Right atrium auricular region (tissue), 2 donors: ENCODE data around the gene ZNF14. TPM values are rescaled to one million over a fixed set of nuclear protein-coding genes. Genes with fewer than 3 reads are reported as not detected.
"Not testable (repeated sequence)": the region's sequence is repeated elsewhere in the genome, so short reads cannot be mapped to it uniquely, and the experiment has no call there.

Experiments used
- DNase-seq: peaks from one replicate; pipeline ENCODE4 v3.0.0-alpha.2; 2019; ENCODE audit warnings: low spot score
- H3K27ac ChIP-seq, 2 donors: fragments of 200-600 bp; sonication (generic); 1 replicate in 1 of 2; 2 replicates in 1 of 2; pipeline ENCODE4 v1.5.1; 2016 to 2019
- H3K27me3 ChIP-seq, 2 donors: fragments of 200-600 bp; sonication (generic); one replicate each; pipeline versions ENCODE4 v1.5.1 to v1.6.0; 2017 to 2019
- H3K36me3 ChIP-seq: fragments of 200-600 bp; sonication (generic); one replicate; pipeline ENCODE4 v1.5.1; 2016
- H3K4me1 ChIP-seq, 2 donors: fragments of 200-600 bp; sonication (generic); one replicate each; pipeline versions ENCODE4 v1.5.1 to v1.6.0; 2017 to 2019
- H3K4me3 ChIP-seq, 2 donors: fragments of 200-600 bp; sonication (generic); 1 replicate in 1 of 2; 2 replicates in 1 of 2; pipeline ENCODE4 v1.5.1; 2017 to 2019; ENCODE audit warnings: mild to moderate bottlenecking in 1 of 2, moderate library complexity in 1 of 2
- H3K9me3 ChIP-seq, 2 donors: fragments of 200-600 bp; sonication (generic); one replicate each; pipeline ENCODE4 v1.5.1; 2019
- CTCF ChIP-seq, 2 donors: fragments of 200-600 bp; sonication (generic); IDR thresholded peaks; one replicate each; pipeline ENCODE4 v1.5.1; 2019; ENCODE audit warnings: antibody characterized with exemption in 2 of 2
- total RNA-seq, 2 donors: library from RNA; depleted of rRNA; stranded (reverse); fragments of >200 nt; gene quantifications; one replicate each; pipeline ENCODE4 v1.1.0, GENCODE V29; 2016

The ZNF14 gene
- total RNA-seq, 2 donors from 2014 or later: 2.8 to 4.6 TPM

DNA sequence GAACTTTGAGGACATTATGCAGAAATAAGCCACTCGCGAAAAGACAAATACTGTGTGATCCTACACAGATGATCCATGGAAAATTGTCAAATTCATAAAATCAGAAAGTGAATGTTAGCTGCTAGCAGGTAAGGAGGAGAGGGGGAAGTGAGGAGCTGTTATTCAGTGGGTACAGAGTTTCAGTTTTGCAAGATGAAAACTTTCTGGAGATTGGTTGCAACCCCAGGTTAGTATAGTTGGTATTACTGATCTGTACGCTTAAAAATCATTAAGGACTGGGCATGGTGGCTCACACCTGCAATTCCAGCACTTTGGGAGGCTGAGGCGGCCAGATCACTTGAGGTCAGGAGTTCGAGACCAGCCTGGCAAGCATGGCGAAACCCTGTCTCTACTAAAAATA is 46.3 kb downstream of the ZNF14 start:
- Histone ChIP-seq H3K27me3 (no peaks in the 10 kb centered on the region), H3K9me3 (peaks cover 0 to 12% of the 10 kb centered on the region in 2 donors), H3K4me3 (no peak overlapping the region), H3K27ac (no peak overlapping the region), H3K4me1 (no peaks in the 10 kb centered on the region), H3K36me3 (no peaks in the 10 kb centered on the region)
- TF ChIP-seq CTCF (IDR thresholded peaks at IDR 0.05): no peak
- no peak for DNase-seq

- not testable (repeated sequence) for H3K4me1 ChIP-seq, H3K27ac ChIP-seq, H3K27me3 ChIP-seq, DNase-seq, H3K36me3 ChIP-seq, H3K4me3 ChIP-seq
- H3K9me3 ChIP-seq: peaks cover 0 to 12% of the 10 kb centered on the region in 2 donors
Measured at GRCh38 chr19:19686119-19686518, 46.8 kb downstream of the ZNF14 start.

GRCh38 chr19:19679176-19680073 is 53.5 kb downstream of the ZNF14 start:
- H3K27me3 ChIP-seq: no peaks in the 10 kb centered on the region
- H3K36me3 ChIP-seq: peaks cover 18% of the 10 kb centered on the region
- H3K9me3 ChIP-seq: peaks cover 0 to 13% of the 10 kb centered on the region in 2 donors
- no peak for TF ChIP-seq CTCF (IDR thresholded peaks at IDR 0.05)
- DNase-seq: no peak
- H3K4me1 ChIP-seq: no peaks in the 10 kb centered on the region
- H3K27ac ChIP-seq: no peak overlapping the region
- no peak overlapping the region for H3K4me3 ChIP-seq

DNA sequence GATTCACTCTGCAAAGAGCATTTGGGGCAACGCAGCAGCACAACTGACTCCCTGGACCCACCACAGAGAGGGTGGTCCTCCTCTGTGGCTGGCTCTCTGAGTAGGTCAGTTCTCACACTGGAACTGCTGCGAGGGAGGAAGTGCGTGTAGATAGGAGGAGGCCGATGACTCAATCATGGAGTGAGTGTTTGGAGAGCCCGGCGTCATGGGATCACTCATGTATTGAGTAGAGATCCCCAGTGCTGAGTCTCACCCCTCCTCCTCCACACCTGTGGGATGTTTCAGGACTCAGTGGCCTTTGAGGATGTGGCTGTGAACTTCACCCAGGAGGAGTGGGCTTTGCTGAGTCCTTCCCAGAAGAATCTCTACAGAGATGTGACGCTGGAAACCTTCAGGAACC is 55.3 kb downstream of the ZNF14 start:
- H3K36me3 ChIP-seq: peaks cover 18% of the 10 kb centered on the region
- no peak for TF ChIP-seq CTCF (IDR thresholded peaks at IDR 0.05)
- no peaks in the 10 kb centered on the region for H3K27me3 ChIP-seq
- DNase-seq: no peak
- no peaks in the 10 kb centered on the region for H3K4me1 ChIP-seq
- H3K9me3 ChIP-seq: peaks cover 0 to 13% of the 10 kb centered on the region in 2 donors
- no peak overlapping the region for H3K4me3 ChIP-seq
- H3K27ac ChIP-seq: no peak overlapping the region

GRCh38 chr19:19674315-19674714 is 58.6 kb downstream of the ZNF14 start:
- no peak overlapping the region for H3K4me3 ChIP-seq
- peaks cover 0 to 8% of the 10 kb centered on the region in 2 donors for H3K9me3 ChIP-seq
- DNase-seq: no peak
- peaks cover 8% of the 10 kb centered on the region for H3K36me3 ChIP-seq
- TF ChIP-seq CTCF (IDR thresholded peaks at IDR 0.05): no peak
- H3K27ac ChIP-seq: no peak overlapping the region
- no peaks in the 10 kb centered on the region for H3K27me3 ChIP-seq
- H3K4me1 ChIP-seq: peaks cover 0 to 8% of the 10 kb centered on the region in 2 donors

- H3K36me3 ChIP-seq: no peaks in the 10 kb centered on the region
- H3K27ac ChIP-seq: no peak overlapping the region
- H3K9me3 ChIP-seq: no peaks in the 10 kb centered on the region
- TF ChIP-seq CTCF (IDR thresholded peaks at IDR 0.05): no peak
- no peak for DNase-seq
- no peaks in the 10 kb centered on the region for H3K27me3 ChIP-seq
- H3K4me3 ChIP-seq: no peak overlapping the region
- peaks cover 0 to 17% of the 10 kb centered on the region in 2 donors for H3K4me1 ChIP-seq
Measured at GRCh38 chr19:19672816-19673215, 60.1 kb downstream of the ZNF14 start.
